A673 (cell line): Measurements from ENCODE around the gene ALG9. TPM values are rescaled to one million over a fixed set of nuclear protein-coding genes. Genes with fewer than 3 reads are reported as not detected.
A peak's percentile ranks its signal among the peaks of the same experiment; 100 is the strongest.

Experiments
- BruUV-seq: library from RNA; stranded (reverse); fragments of 400-500 nt; replicated peaks from 2 replicates; lab custom pipeline; 2021; lab: Mats Ljungman, UMichigan
- CTCF ChIA-PET: fragments of 300-600 bp; sonication (Branson Sonifier 250); formaldehyde crosslinking; loops from one replicate; lab custom pipeline; 2022; ENCODE audit warnings: antibody characterized with exemption; lab: Charles Lee
- POLR2A ChIA-PET: fragments of 300-600 bp; sonication (Branson Sonifier 250); formaldehyde crosslinking; loops from one replicate; lab custom pipeline; 2022; ENCODE audit warnings: antibody characterized with exemption; ENCODE audit not compliant: low non-redundant PET; lab: Charles Lee
- DNase-seq: peaks from one replicate; pipeline ENCODE4 v3.0.0-alpha.2; 2015; ENCODE audit warnings: low spot score
- H3K27ac ChIP-seq: fragments of 200-600 bp; sonication (generic); 2 replicates; pipeline ENCODE4 v1.5.1; 2016; ENCODE audit warnings: mixed run types, low read depth, mild to moderate bottlenecking, mixed read lengths, antibody characterized with exemption, low read length; ENCODE audit not compliant: poor library complexity, severe bottlenecking
- H3K27me3 ChIP-seq: fragments of 200-600 bp; sonication (generic); replicated peaks from 2 replicates; pipeline ENCODE4 v1.6.1; 2017; ENCODE audit warnings: mixed run types, low read depth, mild to moderate bottlenecking, mixed read lengths, antibody characterized with exemption, low read length; ENCODE audit not compliant: insufficient read depth, poor library complexity
- H3K36me3 ChIP-seq: fragments of 200-600 bp; sonication (generic); 2 replicates; pipeline ENCODE4 v1.6.1; 2016; ENCODE audit warnings: mixed run types, mild to moderate bottlenecking, mixed read lengths, antibody characterized with exemption, low read length; ENCODE audit not compliant: insufficient read depth, poor library complexity, severe bottlenecking
- H3K4me1 ChIP-seq: fragments of 200-600 bp; sonication (generic); 2 replicates; pipeline ENCODE4 v1.6.1; 2017; ENCODE audit warnings: mixed run types, mild to moderate bottlenecking, mixed read lengths, antibody characterized with exemption, low read length; ENCODE audit not compliant: insufficient read depth, poor library complexity, severe bottlenecking
- H3K4me3 ChIP-seq: fragments of 200-600 bp; sonication (generic); 2 replicates; pipeline ENCODE4 v1.5.1; 2016; ENCODE audit warnings: low read depth, mixed run types, mild to moderate bottlenecking, mixed read lengths, low read length; ENCODE audit not compliant: poor library complexity, severe bottlenecking
- H3K9me3 ChIP-seq: fragments of 200-600 bp; sonication (generic); 2 replicates; pipeline ENCODE4 v1.6.1; 2016; ENCODE audit warnings: mixed run types, low read depth, mild to moderate bottlenecking, mixed read lengths, antibody characterized with exemption, low read length; ENCODE audit not compliant: poor library complexity, severe bottlenecking
- CTCF ChIP-seq: fragments of 300-800, 200-600 bp; sonication (generic); conservative IDR thresholded peaks from 2 replicates; pipeline ENCODE4 v1.5.1; 2017; ENCODE audit warnings: low read depth, mild to moderate bottlenecking, antibody characterized with exemption, low read length, moderate library complexity, mixed read lengths
- EZH2 ChIP-seq: fragments of 200-600 bp; sonication (generic); IDR thresholded peaks from 2 replicates; pipeline ENCODE4 v1.6.1; 2017; ENCODE audit warnings: borderline replicate concordance, low read depth, mild to moderate bottlenecking, mixed read lengths, antibody characterized with exemption, low read length; ENCODE audit not compliant: poor library complexity, severe bottlenecking
- intact Hi-C: fragments of 100-400 bp; cut with micrococcal nuclease; formaldehyde crosslinking; loops from one replicate; pipeline ENCODE4 v1.10.0; 2022; ENCODE audit not compliant: unreplicated experiment
- total RNA-seq: library from RNA; stranded (reverse); gene quantifications from 2 replicates; pipeline ENCODE4 v1.2.3, GENCODE V29; 2021

The ALG9 gene
- total RNA-seq, 1 experiment from 2014 or later: 61.0 TPM

GRCh38 chr11:111918390-111919256 is 47.2 kb upstream of the ALG9 start, which contains the start of gene C11orf52:
Gene C11orf52 (plus strand): TSS chr11:111918913. CDS start chr11:111918973, 60 bp downstream.
- CTCF ChIA-PET: interaction anchor here (0.7 kb wide), 1 partner anchor 76 kb away, joined by 3 read pairs; no protein-coding TSS in a partner anchor
- H3K27me3 ChIP-seq: no peaks in the 10 kb centered on the region
- no TSS peak for BruUV-seq
- intact Hi-C loops: no loop called here
- TF ChIP-seq EZH2 (no peak), CTCF (no peak)
- no peaks in the 10 kb centered on the region for H3K36me3 ChIP-seq
- no peak within 1 kb of the TSS for H3K4me3 ChIP-seq
- H3K27ac ChIP-seq: peak within 1 kb of the TSS; percentile 46
- H3K9me3 ChIP-seq: no peaks in the 10 kb centered on the region
- peaks cover 43% of the 10 kb centered on the region for H3K4me1 ChIP-seq
- peak; percentile 91 for DNase-seq
- POLR2A ChIA-PET: no interaction called here

- H3K4me3 ChIP-seq: no peak overlapping the region
- POLR2A ChIA-PET: no interaction called here
- no peaks in the 10 kb centered on the region for H3K9me3 ChIP-seq
- H3K36me3 ChIP-seq: no peaks in the 10 kb centered on the region
- TF ChIP-seq EZH2 (no peak), CTCF (no peak)
- H3K27ac ChIP-seq: peak overlapping the region; percentile 46
- intact Hi-C loops: no loop called here
- no TSS peak for BruUV-seq
- H3K4me1 ChIP-seq: peaks cover 35% of the 10 kb centered on the region
- H3K27me3 ChIP-seq: no peaks in the 10 kb centered on the region
- no peak for DNase-seq
- CTCF ChIA-PET: no interaction called here
These were observed 46.4 kb upstream of the ALG9 start for GRCh38 chr11:111917788-111918187.

GRCh38 chr11:111917312-111917711 is 45.9 kb upstream of the ALG9 start:
- intact Hi-C loops: no loop called here
- no peak for TF ChIP-seq CTCF
- TF ChIP-seq EZH2: no peak
- no peaks in the 10 kb centered on the region for H3K36me3 ChIP-seq
- ChIA-PET CTCF (no interaction called here), POLR2A (no interaction called here)
- H3K4me1 ChIP-seq: peaks cover 30% of the 10 kb centered on the region
- no peak overlapping the region for H3K4me3 ChIP-seq
- BruUV-seq: no TSS peak
- H3K9me3 ChIP-seq: no peaks in the 10 kb centered on the region
- no peak overlapping the region for H3K27ac ChIP-seq
- no peak for DNase-seq
- H3K27me3 ChIP-seq: no peaks in the 10 kb centered on the region
